Measurements from ENCODE around the gene TEKT2.

DNA sequence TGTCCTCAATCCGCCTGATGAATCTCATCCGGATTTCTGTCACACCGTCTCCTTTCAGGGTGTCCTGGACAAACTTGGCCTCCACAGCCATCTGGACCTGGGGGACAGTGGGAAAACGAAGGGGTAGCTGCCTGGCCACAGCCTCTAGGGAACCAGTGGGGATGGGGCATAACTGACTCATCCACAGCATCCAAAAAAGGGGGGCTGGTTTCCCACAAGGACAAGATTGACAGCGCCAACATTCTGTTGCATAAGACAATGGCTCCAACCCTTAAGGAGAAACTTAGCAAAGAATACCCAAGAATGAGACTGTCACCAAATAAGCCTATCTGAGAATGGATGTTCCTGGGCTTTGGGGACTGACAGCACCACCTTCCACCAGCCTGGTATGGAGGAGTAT is 53.3 kb downstream of the TEKT2 start:
- TF ChIP-seq POLR2A (IDR thresholded peaks at IDR 0.05): no peak
- TF ChIP-seq, protein P1, sequence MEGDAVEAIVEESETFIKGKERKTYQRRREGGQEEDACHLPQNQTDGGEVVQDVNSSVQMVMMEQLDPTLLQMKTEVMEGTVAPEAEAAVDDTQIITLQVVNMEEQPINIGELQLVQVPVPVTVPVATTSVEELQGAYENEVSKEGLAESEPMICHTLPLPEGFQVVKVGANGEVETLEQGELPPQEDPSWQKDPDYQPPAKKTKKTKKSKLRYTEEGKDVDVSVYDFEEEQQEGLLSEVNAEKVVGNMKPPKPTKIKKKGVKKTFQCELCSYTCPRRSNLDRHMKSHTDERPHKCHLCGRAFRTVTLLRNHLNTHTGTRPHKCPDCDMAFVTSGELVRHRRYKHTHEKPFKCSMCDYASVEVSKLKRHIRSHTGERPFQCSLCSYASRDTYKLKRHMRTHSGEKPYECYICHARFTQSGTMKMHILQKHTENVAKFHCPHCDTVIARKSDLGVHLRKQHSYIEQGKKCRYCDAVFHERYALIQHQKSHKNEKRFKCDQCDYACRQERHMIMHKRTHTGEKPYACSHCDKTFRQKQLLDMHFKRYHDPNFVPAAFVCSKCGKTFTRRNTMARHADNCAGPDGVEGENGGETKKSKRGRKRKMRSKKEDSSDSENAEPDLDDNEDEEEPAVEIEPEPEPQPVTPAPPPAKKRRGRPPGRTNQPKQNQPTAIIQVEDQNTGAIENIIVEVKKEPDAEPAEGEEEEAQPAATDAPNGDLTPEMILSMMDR (IDR thresholded peaks at IDR 0.05): no peak
